Esophagus muscularis mucosa (tissue), 4 donors: Measurements from ENCODE around the gene CACNA2D2. TPM values are rescaled to one million over a fixed set of nuclear protein-coding genes. Genes with fewer than 3 reads are reported as not detected.

Experiments
- DNase-seq: peaks from one replicate; pipeline ENCODE4 v3.0.0-alpha.2; 2017; ENCODE audit errors: extremely low spot score
- H3K27ac ChIP-seq, 4 donors: fragments of 200-600 bp; sonication (generic); replicated peaks in 1 of 4; 1 replicate in 3 of 4; 2 replicates in 1 of 4; pipeline ENCODE4 v1.5.1; 2016 to 2019; ENCODE audit warnings: mild to moderate bottlenecking in 1 of 4
- H3K27me3 ChIP-seq, 4 donors: fragments of 200-600 bp; sonication (generic); one replicate each; pipeline versions ENCODE4 v1.5.1 to v1.6.0; 2016 to 2019
- H3K36me3 ChIP-seq, 4 donors: fragments of 200-600 bp; sonication (generic); one replicate each; pipeline ENCODE4 v1.5.1; 2016 to 2019
- H3K4me1 ChIP-seq, 4 donors: fragments of 200-600 bp; sonication (generic); one replicate each; pipeline ENCODE4 v1.5.1; 2016 to 2019
- H3K4me3 ChIP-seq, 4 donors: fragments of 200-600 bp; sonication (generic); 1 replicate in 2 of 4; 2 replicates in 2 of 4; pipeline ENCODE4 v1.5.1; 2016 to 2019; ENCODE audit warnings: mild to moderate bottlenecking in 4 of 4, moderate library complexity in 1 of 4
- H3K9me3 ChIP-seq, 4 donors: fragments of 200-600 bp; sonication (generic); 1 replicate in 3 of 4; 2 replicates in 1 of 4; pipeline ENCODE4 v1.5.1; 2016 to 2019
- EP300 ChIP-seq: sonication (generic); formaldehyde crosslinking; IDR thresholded peaks from one replicate; pipeline ENCODE4 v1.6.1; 2017; ENCODE audit warnings: antibody characterized with exemption
- POLR2A ChIP-seq: fragments of 450-650 bp; IDR thresholded peaks from one replicate; pipeline ENCODE4 v1.6.1; 2017; ENCODE audit warnings: antibody characterized with exemption, moderate library complexity, mild to moderate bottlenecking, low read depth
- POLR2AphosphoS5 ChIP-seq, 2 donors: sonication (generic); formaldehyde crosslinking; IDR thresholded peaks; one replicate each; pipeline ENCODE4 v1.6.1; 2017; ENCODE audit warnings: antibody characterized with exemption in 2 of 2
- WGBS: methylation state at CpG from one replicate; pipeline ENCODE4 v1.1.5; 2018; 5-methylcytosine and 5-hydroxymethylcytosine counted together
- intact Hi-C: fragments of 100-400 bp; cut with DNase I; formaldehyde crosslinking; loops from one replicate; pipeline ENCODE4 v1.15.1; 2023
- total RNA-seq, 4 donors: library from RNA; depleted of rRNA; stranded (reverse); fragments of >200 nt; gene quantifications; one replicate each; pipeline versions ENCODE4 v1.1.0 to v1.2.1, GENCODE V29; 2016
- TF ChIP-seq, protein P1 (sequence below), 3 experiments: fragments of 200-600 bp in 2 of 3; fragments of 450-650 bp in 1 of 3; sonication (generic) in 2 of 3; IDR thresholded peaks; one replicate each; pipeline ENCODE4 v1.5.1; 2017 to 2019; ENCODE audit warnings: antibody characterized with exemption in 3 of 3, mild to moderate bottlenecking in 2 of 3, moderate library complexity in 1 of 3

Gene CACNA2D2
- total RNA-seq, 4 donors from 2014 or later, result 0.84 to 2.8 (median 1.1) TPM

- H3K27ac ChIP-seq, result no peak overlapping the region
- DNase-seq, result no peak
- no peaks in the 10 kb centered on the region for H3K27me3 ChIP-seq
- peaks cover under 1 to 3% (median 3%) of the 10 kb centered on the region in 4 donors for H3K4me1 ChIP-seq
- TF ChIP-seq EP300, result no peak
- H3K36me3 ChIP-seq, result no peaks in the 10 kb centered on the region
- no peak overlapping the region for H3K4me3 ChIP-seq
- WGBS, result 85% methylated on average over 2 of the region's 2 CpGs
- H3K9me3 ChIP-seq, result no peaks in the 10 kb centered on the region
- intact Hi-C loops, result no loop called here
Measured at GRCh38 chr3:50510325-50510724, 6.9 kb upstream of the CACNA2D2 start.

GRCh38 chr3:50509715-50510114 is 6.3 kb upstream of the CACNA2D2 start:
- TF ChIP-seq POLR2A (no peak), POLR2AphosphoS5 (IDR thresholded peaks at IDR 0.05) (no peak), EP300 (no peak)
- TF ChIP-seq, protein P1, sequence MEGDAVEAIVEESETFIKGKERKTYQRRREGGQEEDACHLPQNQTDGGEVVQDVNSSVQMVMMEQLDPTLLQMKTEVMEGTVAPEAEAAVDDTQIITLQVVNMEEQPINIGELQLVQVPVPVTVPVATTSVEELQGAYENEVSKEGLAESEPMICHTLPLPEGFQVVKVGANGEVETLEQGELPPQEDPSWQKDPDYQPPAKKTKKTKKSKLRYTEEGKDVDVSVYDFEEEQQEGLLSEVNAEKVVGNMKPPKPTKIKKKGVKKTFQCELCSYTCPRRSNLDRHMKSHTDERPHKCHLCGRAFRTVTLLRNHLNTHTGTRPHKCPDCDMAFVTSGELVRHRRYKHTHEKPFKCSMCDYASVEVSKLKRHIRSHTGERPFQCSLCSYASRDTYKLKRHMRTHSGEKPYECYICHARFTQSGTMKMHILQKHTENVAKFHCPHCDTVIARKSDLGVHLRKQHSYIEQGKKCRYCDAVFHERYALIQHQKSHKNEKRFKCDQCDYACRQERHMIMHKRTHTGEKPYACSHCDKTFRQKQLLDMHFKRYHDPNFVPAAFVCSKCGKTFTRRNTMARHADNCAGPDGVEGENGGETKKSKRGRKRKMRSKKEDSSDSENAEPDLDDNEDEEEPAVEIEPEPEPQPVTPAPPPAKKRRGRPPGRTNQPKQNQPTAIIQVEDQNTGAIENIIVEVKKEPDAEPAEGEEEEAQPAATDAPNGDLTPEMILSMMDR (IDR thresholded peaks at IDR 0.05), result no peak
- intact Hi-C loops, result no loop called here
- Histone ChIP-seq H3K4me3 (no peak overlapping the region), H3K9me3 (no peaks in the 10 kb centered on the region), H3K36me3 (no peaks in the 10 kb centered on the region), H3K27ac (no peak overlapping the region), H3K4me1 (no peaks in the 10 kb centered on the region), H3K27me3 (no peaks in the 10 kb centered on the region)
- 64% methylated on average over 3 of the region's 5 CpGs for WGBS
- no peak for DNase-seq

DNA sequence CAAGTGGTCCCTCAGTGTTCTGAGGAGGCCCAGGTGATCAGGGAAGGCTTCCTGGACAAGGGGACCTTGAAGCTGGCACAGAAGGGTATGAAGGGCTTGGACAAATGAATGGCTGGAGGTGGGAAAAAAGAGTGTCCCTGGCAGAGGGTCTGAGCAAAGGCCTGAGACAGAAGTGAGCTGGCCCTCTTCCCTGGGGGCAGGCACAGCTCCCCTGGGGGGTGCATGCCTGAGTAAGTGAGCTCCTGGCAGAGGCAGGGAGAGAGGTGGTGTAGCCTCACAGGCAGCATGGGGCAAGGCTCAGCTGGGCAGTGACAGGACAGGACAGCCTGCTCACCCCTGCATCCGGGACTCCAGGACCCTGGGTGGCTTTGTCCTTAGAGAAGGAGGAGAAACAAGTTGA is 5.4 kb upstream of the CACNA2D2 start:
- Histone ChIP-seq H3K27me3 (no peaks in the 10 kb centered on the region), H3K36me3 (no peaks in the 10 kb centered on the region), H3K27ac (no peak overlapping the region), H3K9me3 (no peaks in the 10 kb centered on the region), H3K4me1 (peaks cover 0 to 7% (median 4%) of the 10 kb centered on the region in 4 donors), H3K4me3 (no peak overlapping the region)
- no peak for DNase-seq
- intact Hi-C loops, result no loop called here
- no peak for TF ChIP-seq EP300
- TF ChIP-seq, protein P1 (IDR thresholded peaks at IDR 0.05), result no peak
- no peak for TF ChIP-seq POLR2AphosphoS5 (IDR thresholded peaks at IDR 0.05)
- TF ChIP-seq POLR2A, result no peak
- no CpG with 5 or more reads among the region's 1 CpG for WGBS

DNA sequence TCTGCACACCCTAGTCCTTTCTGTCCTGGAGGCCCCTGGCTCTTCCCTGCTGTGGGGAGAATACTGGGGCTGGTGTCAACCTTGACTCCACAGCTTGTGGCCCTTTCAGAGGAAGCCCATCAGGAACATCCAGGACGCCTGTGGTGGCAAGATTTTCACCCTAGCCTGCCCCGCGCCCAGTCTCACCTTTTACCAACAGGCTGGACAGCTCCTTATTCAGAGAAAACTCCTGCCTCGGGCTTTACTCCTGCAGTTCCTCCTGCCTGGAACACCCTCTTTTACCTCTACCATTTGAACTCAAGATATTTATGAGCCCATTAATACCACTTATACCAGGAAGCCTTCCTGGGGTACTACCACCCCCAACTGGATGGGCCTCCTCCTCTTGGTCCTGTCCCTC is 2.7 kb upstream of the CACNA2D2 start:
- intact Hi-C loops, result no loop called here
- H3K27me3 ChIP-seq, result peaks cover 0 to 17% (median 0%) of the 10 kb centered on the region in 4 donors
- H3K36me3 ChIP-seq, result no peaks in the 10 kb centered on the region
- TF ChIP-seq, protein P1 (IDR thresholded peaks at IDR 0.05), result no peak
- TF ChIP-seq POLR2AphosphoS5 (IDR thresholded peaks at IDR 0.05) (no peak), POLR2A (no peak), EP300 (no peak)
- H3K4me3 ChIP-seq, result no peak overlapping the region
- 89% methylated on average over 4 of the region's 4 CpGs for WGBS
- H3K27ac ChIP-seq, result no peak overlapping the region
- no peak for DNase-seq
- peaks cover 7 to 23% (median 20%) of the 10 kb centered on the region in 4 donors for H3K4me1 ChIP-seq
- no peaks in the 10 kb centered on the region for H3K9me3 ChIP-seq

DNA sequence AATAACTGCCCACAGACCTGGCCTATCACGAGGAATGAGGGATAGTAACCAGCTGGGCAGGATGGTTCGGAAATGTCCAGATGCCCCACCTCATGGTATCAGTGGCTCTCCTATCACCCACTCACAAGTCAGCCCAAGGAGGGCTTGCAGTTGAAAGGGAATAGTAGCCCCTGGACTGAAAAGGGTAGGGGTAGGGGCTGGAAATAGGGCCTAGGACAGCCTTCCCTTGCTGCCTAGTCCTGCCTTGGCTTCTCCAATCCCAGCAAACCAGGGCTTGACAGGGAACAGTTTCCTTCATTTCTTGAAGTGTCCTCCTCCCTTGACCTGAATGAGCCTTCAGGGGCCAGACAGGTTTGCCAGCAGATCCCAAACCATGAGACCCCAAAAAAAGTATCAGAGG is 1.2 kb upstream of the CACNA2D2 start:
- Histone ChIP-seq H3K4me1 (peaks cover 7 to 23% (median 20%) of the 10 kb centered on the region in 4 donors), H3K36me3 (no peaks in the 10 kb centered on the region), H3K9me3 (no peaks in the 10 kb centered on the region), H3K27ac (no peak overlapping the region), H3K27me3 (peaks cover 0 to 17% (median 0%) of the 10 kb centered on the region in 4 donors), H3K4me3 (no peak overlapping the region)
- intact Hi-C loops, result no loop called here
- no peak for TF ChIP-seq POLR2A
- no peak for TF ChIP-seq POLR2AphosphoS5 (IDR thresholded peaks at IDR 0.05)
- TF ChIP-seq EP300, result no peak
- TF ChIP-seq, protein P1 (IDR thresholded peaks at IDR 0.05), result no peak
- no peak for DNase-seq
- 100% methylated on average over 2 of the region's 2 CpGs for WGBS
